OCI-LY1 (cell line): ENCODE results near the gene DMD.

ENCODE experiments used
- H2AFZ ChIP-seq: fragments of 200-600 bp; sonication (generic), shearing (Covaris generic); 2 replicates; pipeline ENCODE4 v1.6.0; 2014; ENCODE audit warnings: antibody characterized with exemption, mild to moderate bottlenecking, low read length
- H3F3A ChIP-seq: fragments of 200-600 bp; sonication (generic), shearing (Covaris generic); 2 replicates; pipeline ENCODE4 v1.6.0; 2014; ENCODE audit warnings: mild to moderate bottlenecking, antibody characterized with exemption, low read length, moderate library complexity; ENCODE audit not compliant: insufficient read depth
- H3K27ac ChIP-seq: fragments of 200-600 bp; sonication (generic); 2 replicates; pipeline ENCODE4 v1.5.1; 2014; ENCODE audit warnings: low read length, mixed run types, mild to moderate bottlenecking, low read depth; ENCODE audit not compliant: poor library complexity, severe bottlenecking
- H3K27me3 ChIP-seq: fragments of 200-600 bp; sonication (generic); 2 replicates; pipeline ENCODE4 v1.6.0; 2014; ENCODE audit warnings: antibody characterized with exemption, mild to moderate bottlenecking, low read length, moderate library complexity; ENCODE audit not compliant: insufficient read depth
- H3K36me3 ChIP-seq: fragments of 200-600 bp; sonication (generic); 2 replicates; pipeline ENCODE4 v1.6.1; 2014; ENCODE audit warnings: mild to moderate bottlenecking, antibody characterized with exemption, low read length, moderate library complexity, mixed read lengths; ENCODE audit not compliant: insufficient read depth
- H3K4me1 ChIP-seq: fragments of 200-600 bp; sonication (generic); 2 replicates; pipeline ENCODE4 v1.5.1; 2014; ENCODE audit warnings: mild to moderate bottlenecking, low read length, moderate library complexity; ENCODE audit not compliant: insufficient read depth, severe bottlenecking
- H3K4me2 ChIP-seq: fragments of 200-600 bp; sonication (generic), shearing (Covaris generic); 2 replicates; pipeline ENCODE4 v1.6.1; 2014; ENCODE audit warnings: low read length
- H3K4me3 ChIP-seq: fragments of 200-600 bp; sonication (generic); 2 replicates; pipeline ENCODE4 v1.5.1; 2014; ENCODE audit warnings: low read length, low read depth, mild to moderate bottlenecking, mixed read lengths; ENCODE audit not compliant: poor library complexity, severe bottlenecking
- H3K79me2 ChIP-seq: fragments of 200-600 bp; shearing (Covaris generic); 2 replicates; pipeline ENCODE4 v1.6.1; 2016; ENCODE audit warnings: mixed run types, low read length, mixed read lengths; ENCODE audit not compliant: insufficient read depth
- H3K9ac ChIP-seq: fragments of 200-600 bp; sonication (generic), shearing (Covaris generic); 2 replicates; pipeline ENCODE4 v1.6.1; 2014; ENCODE audit warnings: mild to moderate bottlenecking, low read length, mixed read lengths
- H3K9me2 ChIP-seq: fragments of 200-600 bp; sonication (generic), shearing (Covaris generic); 2 replicates; pipeline ENCODE4 v1.6.1; 2014; ENCODE audit warnings: low read depth, mild to moderate bottlenecking, low read length, mixed read lengths
- H3K9me3 ChIP-seq: fragments of 200-600 bp; shearing (Covaris generic); 2 replicates; pipeline ENCODE4 v1.6.1; 2014; ENCODE audit warnings: low read length, mixed read lengths
- H4K20me1 ChIP-seq: fragments of 200-600 bp; sonication (generic), shearing (Covaris generic); 2 replicates; pipeline ENCODE4 v1.6.0; 2016; ENCODE audit warnings: mild to moderate bottlenecking, low read length; ENCODE audit not compliant: insufficient read depth
- CTCF ChIP-seq: fragments of 200-600 bp; sonication (generic), shearing (Covaris generic); IDR thresholded peaks from 2 replicates; pipeline ENCODE4 v1.5.1; 2017; ENCODE audit warnings: mild to moderate bottlenecking, antibody characterized with exemption, low read length, moderate library complexity, mixed read lengths
- EZH2 ChIP-seq: fragments of 200-600 bp; sonication (generic), shearing (Covaris generic); IDR thresholded peaks from 2 replicates; pipeline ENCODE4 v1.8.0; 2017; ENCODE audit warnings: borderline replicate concordance, mixed run types, mild to moderate bottlenecking, antibody characterized with exemption, low read length, moderate library complexity, mixed read lengths

The DMD gene

GRCh38 chrX:31166832-31167231, 2044.5 kb downstream of the DMD start:
- no peaks in the 10 kb centered on the region for H3K9me3 ChIP-seq
- no peaks in the 10 kb centered on the region; the same call in 1 of the 2 replicates for H3K36me3 ChIP-seq
- no peak overlapping the region for H3K9ac ChIP-seq
- no peak overlapping the region for H3K4me2 ChIP-seq
- TF ChIP-seq CTCF: no peak
- no peak for TF ChIP-seq EZH2
- H3K4me1 ChIP-seq: peaks cover 4% of the 10 kb centered on the region
- H3K27me3 ChIP-seq: no peaks in the 10 kb centered on the region
- no peaks in the 10 kb centered on the region for H3K9me2 ChIP-seq
- H3F3A ChIP-seq: no peaks in the 10 kb centered on the region
- no peak overlapping the region for H3K4me3 ChIP-seq
- no peaks in the 10 kb centered on the region for H3K79me2 ChIP-seq
- no peaks in the 10 kb centered on the region for H4K20me1 ChIP-seq
- H3K27ac ChIP-seq: no peak overlapping the region
- H2AFZ ChIP-seq: no peak overlapping the region

- H2AFZ ChIP-seq: no peak overlapping the region
- no peaks in the 10 kb centered on the region for H3K9me2 ChIP-seq
- no peak overlapping the region for H3K4me3 ChIP-seq
- H3K4me1 ChIP-seq: peaks cover 4% of the 10 kb centered on the region
- H3K9me3 ChIP-seq: no peaks in the 10 kb centered on the region
- no peak overlapping the region for H3K27ac ChIP-seq
- H3K4me2 ChIP-seq: no peak overlapping the region
- no peaks in the 10 kb centered on the region for H3F3A ChIP-seq
- H4K20me1 ChIP-seq: no peaks in the 10 kb centered on the region
- TF ChIP-seq EZH2 (no peak), CTCF (no peak)
- H3K79me2 ChIP-seq: no peaks in the 10 kb centered on the region
- no peak overlapping the region for H3K9ac ChIP-seq
- H3K36me3 ChIP-seq: no peaks in the 10 kb centered on the region; the same call in 1 of the 2 replicates
- no peaks in the 10 kb centered on the region for H3K27me3 ChIP-seq
These were observed 2044.9 kb downstream of the DMD start for GRCh38 chrX:31166416-31166815.

- H3K4me2 ChIP-seq: no peak overlapping the region
- no peaks in the 10 kb centered on the region for H4K20me1 ChIP-seq
- no peak overlapping the region for H3K4me3 ChIP-seq
- H3K9me3 ChIP-seq: no peaks in the 10 kb centered on the region
- H3K27ac ChIP-seq: no peak overlapping the region
- H3K9ac ChIP-seq: no peak overlapping the region
- no peaks in the 10 kb centered on the region for H3K9me2 ChIP-seq
- H3K36me3 ChIP-seq: no peaks in the 10 kb centered on the region; the same call in 1 of the 2 replicates
- H3F3A ChIP-seq: no peaks in the 10 kb centered on the region
- H3K27me3 ChIP-seq: no peaks in the 10 kb centered on the region
- H3K79me2 ChIP-seq: no peaks in the 10 kb centered on the region
- H3K4me1 ChIP-seq: peaks cover 4% of the 10 kb centered on the region
- no peak for TF ChIP-seq EZH2
- no peak for TF ChIP-seq CTCF
- H2AFZ ChIP-seq: no peak overlapping the region
These were observed 2045.9 kb downstream of the DMD start for GRCh38 chrX:31165241-31166035.
